ENCODE data around the gene SRF.

DNA sequence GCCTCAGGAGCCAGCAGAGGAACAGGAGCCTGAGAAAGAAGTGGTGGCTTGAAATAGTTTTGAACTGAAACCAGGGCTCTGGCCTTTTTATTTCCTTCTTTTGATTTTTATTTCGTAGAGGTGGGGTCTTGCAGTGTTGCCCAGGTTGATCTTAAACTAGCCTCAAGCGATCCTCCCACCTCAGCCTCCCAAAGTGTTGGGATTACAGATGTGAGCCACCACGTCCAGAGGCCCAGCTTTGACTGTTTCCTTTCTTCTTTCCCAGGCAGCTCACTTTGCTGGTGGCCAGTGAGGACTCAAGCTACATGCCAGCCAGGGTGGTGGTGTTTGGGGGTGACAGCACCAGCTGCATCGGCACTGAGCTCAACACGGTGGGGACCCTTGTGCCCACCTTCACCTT is 31.4 kb downstream of the SRF start:
- TF ChIP-seq CTCF (IDR thresholded peaks at IDR 0.05) = no peak
- TF ChIP-seq POLR2AphosphoS5 (IDR thresholded peaks at IDR 0.05) = no peak
- no peak for TF ChIP-seq POLR2A (IDR thresholded peaks at IDR 0.05)

Data from prostate gland (tissue), 2 donors.